Measurements from ENCODE around the gene S100A16.
A peak's percentile ranks its signal among the peaks of the same experiment; 100 is the strongest.

S100A16 gene

GRCh38 chr1:153613406-153613805, 469 bp upstream of the S100A16 start:
- no peak overlapping the region for H3K4me3 Mint-ChIP-seq
- H3K27ac Mint-ChIP-seq = no peak overlapping the region
- no peaks in the 10 kb centered on the region for H3K36me3 Mint-ChIP-seq
- no peaks in the 10 kb centered on the region for H3K9me3 Mint-ChIP-seq (ENCODE audit: low read depth)
- no peaks in the 10 kb centered on the region for H3K27me3 Mint-ChIP-seq
- H3K4me1 Mint-ChIP-seq (ENCODE audit: low read depth) = no peaks in the 10 kb centered on the region

- H3K9me3 Mint-ChIP-seq (ENCODE audit: low read depth) = no peaks in the 10 kb centered on the region
Measured at GRCh38 chr1:153612111-153612754, 704 bp downstream of the S100A16 start.

GRCh38 chr1:153611356-153611755, 1.6 kb downstream of the S100A16 start:
- Mint-ChIP-seq H3K9me3 (ENCODE audit: low read depth) (no peaks in the 10 kb centered on the region), H3K36me3 (no peaks in the 10 kb centered on the region), H3K27me3 (no peaks in the 10 kb centered on the region), H3K4me3 (no peak overlapping the region), H3K27ac (no peak overlapping the region), H3K4me1 (ENCODE audit: low read depth) (no peaks in the 10 kb centered on the region)

More at GRCh38 chr1:153612111-153612754, 704 bp downstream of the S100A16 start:
- Mint-ChIP-seq H3K27me3 (no peaks in the 10 kb centered on the region), H3K27ac (no peak overlapping the region), H3K4me1 (ENCODE audit: low read depth) (no peaks in the 10 kb centered on the region), H3K4me3 (no peak overlapping the region), H3K36me3 (no peaks in the 10 kb centered on the region)

GRCh38 chr1:153610811-153611301, 2.1 kb downstream of the S100A16 start:
- Mint-ChIP-seq H3K27me3 (no peaks in the 10 kb centered on the region), H3K4me3 (no peak overlapping the region), H3K4me1 (ENCODE audit: low read depth) (no peaks in the 10 kb centered on the region)

GRCh38 chr1:153610334-153610733, 2.6 kb downstream of the S100A16 start:
- Mint-ChIP-seq H3K9me3 (ENCODE audit: low read depth) (no peaks in the 10 kb centered on the region), H3K4me3 (no peak overlapping the region), H3K27me3 (no peaks in the 10 kb centered on the region), H3K27ac (no peak overlapping the region), H3K4me1 (ENCODE audit: low read depth) (no peaks in the 10 kb centered on the region), H3K36me3 (no peaks in the 10 kb centered on the region)

More at GRCh38 chr1:153610811-153611301, 2.1 kb downstream of the S100A16 start:
- no peaks in the 10 kb centered on the region for H3K36me3 Mint-ChIP-seq
- H3K27ac Mint-ChIP-seq = no peak overlapping the region
- no peaks in the 10 kb centered on the region for H3K9me3 Mint-ChIP-seq (ENCODE audit: low read depth)

GRCh38 chr1:153609585-153609907, 3.4 kb downstream of the S100A16 start:
- H3K4me3 Mint-ChIP-seq = no peak overlapping the region
- H3K27ac Mint-ChIP-seq = no peak overlapping the region
- H3K36me3 Mint-ChIP-seq = no peaks in the 10 kb centered on the region
- no peaks in the 10 kb centered on the region for H3K9me3 Mint-ChIP-seq (ENCODE audit: low read depth)
- no peaks in the 10 kb centered on the region for H3K4me1 Mint-ChIP-seq (ENCODE audit: low read depth)
- H3K27me3 Mint-ChIP-seq = no peaks in the 10 kb centered on the region

GRCh38 chr1:153608742-153609584, 4.0 kb downstream of the S100A16 start:
- no peak overlapping the region for H3K4me3 Mint-ChIP-seq
- no peak overlapping the region for H3K27ac Mint-ChIP-seq
- H3K4me1 Mint-ChIP-seq (ENCODE audit: low read depth) = no peaks in the 10 kb centered on the region
- H3K27me3 Mint-ChIP-seq = no peaks in the 10 kb centered on the region
- H3K9me3 Mint-ChIP-seq (ENCODE audit: low read depth) = no peaks in the 10 kb centered on the region
- no peaks in the 10 kb centered on the region for H3K36me3 Mint-ChIP-seq

GRCh38 chr1:153608089-153608682, 4.8 kb downstream of the S100A16 start:
- Mint-ChIP-seq H3K36me3 (no peaks in the 10 kb centered on the region), H3K9me3 (ENCODE audit: low read depth) (no peaks in the 10 kb centered on the region), H3K27me3 (no peaks in the 10 kb centered on the region), H3K4me3 (no peak overlapping the region), H3K27ac (no peak overlapping the region), H3K4me1 (ENCODE audit: low read depth) (no peaks in the 10 kb centered on the region)

GRCh38 chr1:153607381-153607780, 5.6 kb downstream of the S100A16 start:
- Mint-ChIP-seq H3K27ac (no peak overlapping the region), H3K9me3 (ENCODE audit: low read depth) (no peaks in the 10 kb centered on the region), H3K36me3 (no peaks in the 10 kb centered on the region), H3K27me3 (no peaks in the 10 kb centered on the region), H3K4me1 (ENCODE audit: low read depth) (peaks cover 3% of the 10 kb centered on the region), H3K4me3 (no peak overlapping the region)

GRCh38 chr1:153606194-153606593, 6.7 kb downstream of the S100A16 start:
- Mint-ChIP-seq H3K4me1 (ENCODE audit: low read depth) (peaks cover 5% of the 10 kb centered on the region), H3K27ac (no peak overlapping the region), H3K9me3 (ENCODE audit: low read depth) (no peaks in the 10 kb centered on the region), H3K27me3 (no peaks in the 10 kb centered on the region), H3K4me3 (no peak overlapping the region), H3K36me3 (no peaks in the 10 kb centered on the region)

GRCh38 chr1:153602749-153603148, 10.2 kb downstream of the S100A16 start:
- Mint-ChIP-seq H3K9me3 (ENCODE audit: low read depth) (no peaks in the 10 kb centered on the region), H3K4me1 (ENCODE audit: low read depth) (peaks cover 14% of the 10 kb centered on the region), H3K36me3 (no peaks in the 10 kb centered on the region), H3K27me3 (no peaks in the 10 kb centered on the region), H3K4me3 (no peak overlapping the region), H3K27ac (no peak overlapping the region)

GRCh38 chr1:153599847-153600246, 13.1 kb downstream of the S100A16 start:
- H3K9me3 Mint-ChIP-seq (ENCODE audit: low read depth) = no peaks in the 10 kb centered on the region
- peaks cover 23% of the 10 kb centered on the region for H3K4me1 Mint-ChIP-seq (ENCODE audit: low read depth)
- H3K4me3 Mint-ChIP-seq = no peak overlapping the region
- no peak overlapping the region for H3K27ac Mint-ChIP-seq
- no peaks in the 10 kb centered on the region for H3K27me3 Mint-ChIP-seq
- H3K36me3 Mint-ChIP-seq = no peaks in the 10 kb centered on the region

- no peaks in the 10 kb centered on the region for H3K36me3 Mint-ChIP-seq
- H3K4me3 Mint-ChIP-seq = no peak overlapping the region
- no peaks in the 10 kb centered on the region for H3K27me3 Mint-ChIP-seq
- H3K4me1 Mint-ChIP-seq (ENCODE audit: low read depth) = peaks cover 23% of the 10 kb centered on the region
- H3K27ac Mint-ChIP-seq = peak overlapping the region; percentile 34
- no peaks in the 10 kb centered on the region for H3K9me3 Mint-ChIP-seq (ENCODE audit: low read depth)
Measured at GRCh38 chr1:153598309-153599172, 14.4 kb downstream of the S100A16 start.

GRCh38 chr1:153597206-153597605, 15.7 kb downstream of the S100A16 start:
- Mint-ChIP-seq H3K4me1 (ENCODE audit: low read depth) (peaks cover 20% of the 10 kb centered on the region), H3K36me3 (no peaks in the 10 kb centered on the region), H3K9me3 (ENCODE audit: low read depth) (no peaks in the 10 kb centered on the region), H3K27me3 (no peaks in the 10 kb centered on the region), H3K27ac (no peak overlapping the region), H3K4me3 (no peak overlapping the region)

Data from activated naive CD8-positive, alpha-beta T cell (primary cell).